Large intestine (tissue), 12 donors: ENCODE results near the gene MALAT1. TPM values are rescaled to one million over a fixed set of nuclear protein-coding genes. Genes with fewer than 3 reads are reported as not detected.
"Not testable (repeated sequence)": the region's sequence is repeated elsewhere in the genome, so short reads cannot be mapped to it uniquely, and the experiment has no call there.

Source experiments
- DNase-seq, 2 donors: peaks; one replicate each; pipeline versions ENCODE4 v3.0.0 to v3.0.0-alpha.2; 2013
- H3K27ac ChIP-seq: one replicate; pipeline ENCODE4 v1.5.1; 2013; ENCODE audit warnings: low read length
- H3K27me3 ChIP-seq: 2 replicates; pipeline ENCODE4 v1.6.1; 2013; ENCODE audit warnings: low read length; ENCODE audit not compliant: control insufficient read depth, insufficient read depth
- H3K36me3 ChIP-seq: 2 replicates; pipeline ENCODE4 v1.6.1; 2013; ENCODE audit warnings: low read length; ENCODE audit not compliant: control insufficient read depth, insufficient read depth
- H3K4me1 ChIP-seq: one replicate; pipeline ENCODE4 v1.6.1; 2013; ENCODE audit warnings: low read length; ENCODE audit not compliant: control insufficient read depth, insufficient read depth
- H3K4me3 ChIP-seq: one replicate; pipeline ENCODE4 v1.5.1; 2013; ENCODE audit warnings: low read length
- H3K9me3 ChIP-seq: one replicate; pipeline ENCODE4 v1.6.1; 2013; ENCODE audit warnings: mild to moderate bottlenecking, low read depth, low read length, moderate library complexity; ENCODE audit not compliant: control insufficient read depth
- WGBS: methylation state at CpG from one replicate; pipeline ENCODE4 v1.1.5; 2013; ENCODE audit warnings: low lambda C conversion rate; ENCODE audit not compliant: insufficient coverage; 5-methylcytosine and 5-hydroxymethylcytosine counted together
- long read RNA-seq, 11 donors: transcript quantifications; one replicate each; lab custom pipeline, GENCODE V29; 2026
- polyA plus RNA-seq: library from polyadenylated mRNA; unstranded; fragments of 120-200 nt; gene quantifications from one replicate; pipeline ENCODE4 v1.2.1, GENCODE V29; 2013

Gene MALAT1
- 368 TPM for polyA plus RNA-seq
- long read RNA-seq, donor 1, full-length matches to known transcripts = 1,487 of 1,487 reads
- long read RNA-seq, donor 1, partial matches to known transcripts = 0 of 1,487 reads
- long read RNA-seq, donor 1, other reads (novel, unspliced or antisense) = 0 of 1,487 reads
- long read RNA-seq, donor 2, full-length matches to known transcripts = 2,750 of 2,750 reads
- long read RNA-seq, donor 2, partial matches to known transcripts = 0 of 2,750 reads
- long read RNA-seq, donor 2, other reads (novel, unspliced or antisense) = 0 of 2,750 reads
- long read RNA-seq, donor 3 = 0 reads
- long read RNA-seq, donor 4, full-length matches to known transcripts = 418 of 418 reads
- long read RNA-seq, donor 4, partial matches to known transcripts = 0 of 418 reads
- long read RNA-seq, donor 4, other reads (novel, unspliced or antisense) = 0 of 418 reads
- long read RNA-seq, donor 5, full-length matches to known transcripts = 1,365 of 1,365 reads
- long read RNA-seq, donor 5, partial matches to known transcripts = 0 of 1,365 reads
- long read RNA-seq, donor 5, other reads (novel, unspliced or antisense) = 0 of 1,365 reads
- long read RNA-seq, donor 6, full-length matches to known transcripts = 2,012 of 2,012 reads
- long read RNA-seq, donor 6, partial matches to known transcripts = 0 of 2,012 reads
- long read RNA-seq, donor 6, other reads (novel, unspliced or antisense) = 0 of 2,012 reads
- long read RNA-seq, donor 7, full-length matches to known transcripts = 1,656 of 1,656 reads
- long read RNA-seq, donor 7, partial matches to known transcripts = 0 of 1,656 reads
- long read RNA-seq, donor 7, other reads (novel, unspliced or antisense) = 0 of 1,656 reads
- long read RNA-seq, donor 8, full-length matches to known transcripts = 3,385 of 3,385 reads
- long read RNA-seq, donor 8, partial matches to known transcripts = 0 of 3,385 reads
- long read RNA-seq, donor 8, other reads (novel, unspliced or antisense) = 0 of 3,385 reads
- long read RNA-seq, donor 9, full-length matches to known transcripts = 1,454 of 1,454 reads
- long read RNA-seq, donor 9, partial matches to known transcripts = 0 of 1,454 reads
- long read RNA-seq, donor 9, other reads (novel, unspliced or antisense) = 0 of 1,454 reads
- long read RNA-seq, donor 10, full-length matches to known transcripts = 2,531 of 2,531 reads
- long read RNA-seq, donor 10, partial matches to known transcripts = 0 of 2,531 reads
- long read RNA-seq, donor 10, other reads (novel, unspliced or antisense) = 0 of 2,531 reads
- long read RNA-seq, donor 11, full-length matches to known transcripts = 1,742 of 1,742 reads
- long read RNA-seq, donor 11, partial matches to known transcripts = 0 of 1,742 reads
- long read RNA-seq, donor 11, other reads (novel, unspliced or antisense) = 0 of 1,742 reads

GRCh38 chr11:65498977-65499712 is at the start of gene MALAT1:
MALAT1 (plus strand) TSS chr11:65499045.
- 1% methylated on average over 13 of the region's 24 CpGs for WGBS
- DNase-seq = peak; percentile 94 to 96
- Histone ChIP-seq H3K4me1 (peaks cover 18% of the 10 kb centered on the region), H3K9me3 (peaks cover 10% of the 10 kb centered on the region), H3K27me3 (no peaks in the 10 kb centered on the region), H3K4me3 (peak within 1 kb of the TSS; percentile 85), H3K27ac (peak within 1 kb of the TSS; percentile 98), H3K36me3 (peaks cover 16% of the 10 kb centered on the region)

- H3K4me3 ChIP-seq, H3K27ac ChIP-seq, H3K9me3 ChIP-seq, DNase-seq, H3K36me3 ChIP-seq, H3K4me1 ChIP-seq, H3K27me3 ChIP-seq: not testable (repeated sequence)
- no CpG with 5 or more reads among the region's 30 CpGs for WGBS
These were observed 47.5 kb upstream of the MALAT1 start for GRCh38 chr11:65451301-65451700.

GRCh38 chr11:65452259-65452658 is 46.6 kb upstream of the MALAT1 start:
- not testable (repeated sequence) for H3K9me3 ChIP-seq, H3K27me3 ChIP-seq, H3K4me3 ChIP-seq, H3K4me1 ChIP-seq, H3K27ac ChIP-seq, H3K36me3 ChIP-seq, DNase-seq
- no CpG with 5 or more reads among the region's 3 CpGs for WGBS

GRCh38 chr11:65452806-65453490 is 45.9 kb upstream of the MALAT1 start:
- DNase-seq = no peak
- H3K9me3 ChIP-seq = peaks cover 8% of the 10 kb centered on the region
- no peaks in the 10 kb centered on the region for H3K27me3 ChIP-seq
- no peak overlapping the region for H3K4me3 ChIP-seq
- H3K4me1 ChIP-seq = peaks cover 8% of the 10 kb centered on the region
- no peak overlapping the region for H3K27ac ChIP-seq
- 50% methylated on average over 1 of the region's 8 CpGs for WGBS
- H3K36me3 ChIP-seq = no peaks in the 10 kb centered on the region

- Histone ChIP-seq H3K9me3 (peaks cover 8% of the 10 kb centered on the region), H3K27ac (peak overlapping the region; percentile 74), H3K4me1 (peaks cover 8% of the 10 kb centered on the region), H3K27me3 (no peaks in the 10 kb centered on the region), H3K4me3 (peak overlapping the region; percentile 62), H3K36me3 (no peaks in the 10 kb centered on the region)
- no peak for DNase-seq
- WGBS = no CpG with 5 or more reads among the region's 10 CpGs
These were observed 44.5 kb upstream of the MALAT1 start for GRCh38 chr11:65454311-65454695.

- no CpG with 5 or more reads among the region's 47 CpGs for WGBS
- Histone ChIP-seq H3K36me3 (no peaks in the 10 kb centered on the region), H3K27ac (peak overlapping the region; percentile 74), H3K4me3 (peak overlapping the region; percentile 62), H3K9me3 (peaks cover 8% of the 10 kb centered on the region), H3K27me3 (no peaks in the 10 kb centered on the region), H3K4me1 (peaks cover 8% of the 10 kb centered on the region)
- peak; percentile 90 to 91 for DNase-seq
These were observed 44.0 kb upstream of the MALAT1 start for GRCh38 chr11:65454696-65455456.

- Histone ChIP-seq H3K4me1 (peaks cover 8% of the 10 kb centered on the region), H3K36me3 (no peaks in the 10 kb centered on the region), H3K27me3 (no peaks in the 10 kb centered on the region), H3K4me3 (no peak overlapping the region), H3K9me3 (no peaks in the 10 kb centered on the region), H3K27ac (no peak overlapping the region)
- DNase-seq = no peak
- whole genome bisulfite sequencing = 100% methylated on average over 2 of the region's 3 CpGs
These were observed 42.4 kb upstream of the MALAT1 start for GRCh38 chr11:65456418-65456817.

- Histone ChIP-seq H3K9me3 (no peaks in the 10 kb centered on the region), H3K4me1 (peaks cover 7% of the 10 kb centered on the region), H3K27me3 (no peaks in the 10 kb centered on the region), H3K27ac (no peak overlapping the region), H3K4me3 (no peak overlapping the region), H3K36me3 (no peaks in the 10 kb centered on the region)
- WGBS = no CpG with 5 or more reads among the region's 7 CpGs
- no peak for DNase-seq
These were observed 39.3 kb upstream of the MALAT1 start for GRCh38 chr11:65459552-65459951.

- not testable (repeated sequence) for H3K4me1 ChIP-seq, H3K36me3 ChIP-seq, H3K9me3 ChIP-seq, H3K27ac ChIP-seq, DNase-seq, H3K27me3 ChIP-seq, H3K4me3 ChIP-seq
- WGBS = no CpG with 5 or more reads among the region's 18 CpGs
These were observed 33.4 kb upstream of the MALAT1 start for GRCh38 chr11:65465471-65465870.
